Astrocyte (in vitro differentiated cells and primary cell): ENCODE data around the gene ARAP2. TPM values are rescaled to one million over a fixed set of nuclear protein-coding genes. Genes with fewer than 3 reads are reported as not detected.

Experiments used
- DNase-seq: peaks from one replicate; pipeline ENCODE4 v3.0.0-alpha.2; 2010; ENCODE audit warnings: low read depth
- FAIRE-seq: peaks from 2 replicates; lab custom pipeline; 2011; peaks lifted over from hg19 to GRCh38; lab: Jason Lieb, UNC
- H2AFZ ChIP-seq: 2 replicates; pipeline ENCODE4 v1.6.0; 2012; ENCODE audit warnings: low read depth, low read length, inconsistent platforms
- H3K27ac ChIP-seq: 2 replicates; pipeline ENCODE4 v1.5.1; 2011; ENCODE audit warnings: low read depth, low read length, inconsistent platforms
- H3K27me3 ChIP-seq: 2 replicates; pipeline ENCODE4 v1.6.0; 2011; ENCODE audit warnings: low read length, inconsistent platforms; ENCODE audit not compliant: insufficient read depth
- H3K36me3 ChIP-seq: 2 replicates; pipeline ENCODE4 v1.5.1; 2011; ENCODE audit warnings: low read length, inconsistent platforms; ENCODE audit not compliant: insufficient read depth
- H3K4me1 ChIP-seq: 2 replicates; pipeline ENCODE4 v1.5.1; 2011; ENCODE audit warnings: low read length, inconsistent platforms; ENCODE audit not compliant: insufficient read depth
- H3K4me2 ChIP-seq: 2 replicates; pipeline ENCODE4 v1.6.0; 2012; ENCODE audit warnings: low read length, inconsistent platforms
- H3K4me3 ChIP-seq: 2 replicates; pipeline ENCODE4 v1.5.1; 2011; ENCODE audit warnings: low read depth, mild to moderate bottlenecking, low read length, inconsistent platforms; ENCODE audit not compliant: insufficient read depth
- H3K79me2 ChIP-seq: 2 replicates; pipeline ENCODE4 v1.6.0; 2012; ENCODE audit warnings: mild to moderate bottlenecking, low read length, inconsistent platforms; ENCODE audit not compliant: insufficient read depth
- H3K9ac ChIP-seq: 2 replicates; pipeline ENCODE4 v1.6.0; 2012; ENCODE audit warnings: mild to moderate bottlenecking, low read length, inconsistent platforms
- H3K9me3 ChIP-seq: 2 replicates; pipeline ENCODE4 v1.5.1; 2012; ENCODE audit warnings: low read depth, mild to moderate bottlenecking, low read length, inconsistent platforms; ENCODE audit not compliant: insufficient read depth
- H4K20me1 ChIP-seq: 2 replicates; pipeline ENCODE4 v1.6.0; 2012; ENCODE audit warnings: low read length, inconsistent platforms; ENCODE audit not compliant: insufficient read depth
- H3K27ac Mint-ChIP-seq: one replicate; pipeline ENCODE4 v1.8.0; 2021; ENCODE audit warnings: mild to moderate bottlenecking, mixed read lengths; ENCODE audit not compliant: unreplicated experiment
- H3K27me3 Mint-ChIP-seq: one replicate; pipeline ENCODE4 v1.8.0; 2021; ENCODE audit warnings: low read depth, mixed read lengths; ENCODE audit not compliant: unreplicated experiment
- H3K36me3 Mint-ChIP-seq: one replicate; pipeline ENCODE4 v1.8.0; 2021; ENCODE audit warnings: low read depth, mixed read lengths; ENCODE audit not compliant: unreplicated experiment
- H3K4me1 Mint-ChIP-seq: one replicate; pipeline ENCODE4 v1.8.0; 2021; ENCODE audit warnings: low read depth, mixed read lengths; ENCODE audit not compliant: unreplicated experiment
- H3K4me3 Mint-ChIP-seq: one replicate; pipeline ENCODE4 v1.8.0; 2021; ENCODE audit warnings: mild to moderate bottlenecking, moderate library complexity, mixed read lengths; ENCODE audit not compliant: unreplicated experiment
- H3K9me3 Mint-ChIP-seq: one replicate; pipeline ENCODE4 v1.8.0; 2021; ENCODE audit warnings: mild to moderate bottlenecking, mixed read lengths; ENCODE audit not compliant: unreplicated experiment
- CTCF ChIP-seq: IDR thresholded peaks from 2 replicates; pipeline ENCODE4 v1.5.1; 2011; ENCODE audit warnings: low read depth, mild to moderate bottlenecking, inconsistent platforms, low read length, moderate library complexity; ENCODE audit not compliant: insufficient read depth
- EZH2 ChIP-seq: IDR thresholded peaks from 2 replicates; pipeline ENCODE4 v1.6.1; 2012; ENCODE audit warnings: mild to moderate bottlenecking, low read length, inconsistent platforms; ENCODE audit not compliant: insufficient read depth
- total RNA-seq: library from RNA; stranded (reverse); gene quantifications from 2 replicates; pipeline ENCODE4 v1.2.1, GENCODE V29; 2021

Gene ARAP2
- total RNA-seq, 1 donor from 2014 or later: 9.6 TPM

- DNase-seq (no peak), FAIRE-seq (no peak)
- peaks cover 3% of the 10 kb centered on the region for H3K9me3 Mint-ChIP-seq
- no peak for TF ChIP-seq CTCF
- no peak for TF ChIP-seq EZH2
- no peaks in the 10 kb centered on the region for H3K4me1 Mint-ChIP-seq
- no peaks in the 10 kb centered on the region for H3K27me3 Mint-ChIP-seq
- no peaks in the 10 kb centered on the region for H4K20me1 ChIP-seq
- H3K27ac Mint-ChIP-seq: no peak overlapping the region
- H3K36me3 ChIP-seq: no peaks in the 10 kb centered on the region
- no peak overlapping the region for H3K9ac ChIP-seq
- no peaks in the 10 kb centered on the region for H3K4me1 ChIP-seq
- H3K4me2 ChIP-seq: no peak overlapping the region
- no peaks in the 10 kb centered on the region for H3K27me3 ChIP-seq
- no peaks in the 10 kb centered on the region for H3K79me2 ChIP-seq
- no peak overlapping the region for H3K4me3 ChIP-seq
- H3K27ac ChIP-seq: no peak overlapping the region
- H2AFZ ChIP-seq: no peak overlapping the region
- H3K36me3 Mint-ChIP-seq: no peaks in the 10 kb centered on the region
- H3K9me3 ChIP-seq: no peaks in the 10 kb centered on the region
- H3K4me3 Mint-ChIP-seq: no peak overlapping the region
Observed at GRCh38 chr4:36038491-36038890, 205.8 kb downstream of the ARAP2 start.

GRCh38 chr4:36037127-36037526 lies 207.2 kb downstream of the ARAP2 start:
- DNase-seq (no peak), FAIRE-seq (no peak)
- Histone ChIP-seq H3K4me2 (no peak overlapping the region), H2AFZ (no peak overlapping the region), H3K27me3 (no peaks in the 10 kb centered on the region), H3K36me3 (no peaks in the 10 kb centered on the region), H3K4me1 (no peaks in the 10 kb centered on the region), H3K79me2 (no peaks in the 10 kb centered on the region), H3K9ac (no peak overlapping the region), H3K27ac (no peak overlapping the region), H4K20me1 (no peaks in the 10 kb centered on the region), H3K4me3 (no peak overlapping the region), H3K9me3 (no peaks in the 10 kb centered on the region)
- H3K9me3 Mint-ChIP-seq: peaks cover 4% of the 10 kb centered on the region
- H3K4me3 Mint-ChIP-seq: no peak overlapping the region
- no peaks in the 10 kb centered on the region for H3K36me3 Mint-ChIP-seq
- TF ChIP-seq EZH2: no peak
- no peak for TF ChIP-seq CTCF
- H3K4me1 Mint-ChIP-seq: no peaks in the 10 kb centered on the region
- H3K27ac Mint-ChIP-seq: no peak overlapping the region
- no peaks in the 10 kb centered on the region for H3K27me3 Mint-ChIP-seq

- Mint-ChIP-seq H3K9me3 (peaks cover 1% of the 10 kb centered on the region), H3K36me3 (no peaks in the 10 kb centered on the region), H3K27me3 (no peaks in the 10 kb centered on the region), H3K4me3 (no peak overlapping the region), H3K27ac (no peak overlapping the region), H3K4me1 (no peaks in the 10 kb centered on the region)
- no peaks in the 10 kb centered on the region for H4K20me1 ChIP-seq
- DNase-seq (no peak), FAIRE-seq (no peak)
- H3K27me3 ChIP-seq: no peaks in the 10 kb centered on the region
- no peak overlapping the region for H2AFZ ChIP-seq
- no peaks in the 10 kb centered on the region for H3K36me3 ChIP-seq
- no peak overlapping the region for H3K4me2 ChIP-seq
- no peaks in the 10 kb centered on the region for H3K4me1 ChIP-seq
- TF ChIP-seq CTCF: no peak
- no peak for TF ChIP-seq EZH2
- H3K79me2 ChIP-seq: no peaks in the 10 kb centered on the region
- H3K4me3 ChIP-seq: no peak overlapping the region
- H3K27ac ChIP-seq: no peak overlapping the region
- no peaks in the 10 kb centered on the region for H3K9me3 ChIP-seq
- no peak overlapping the region for H3K9ac ChIP-seq
Observed at GRCh38 chr4:36029951-36030350, 214.4 kb downstream of the ARAP2 start.
